Measurements from ENCODE around the gene KLHL22.

KLHL22 gene

DNA sequence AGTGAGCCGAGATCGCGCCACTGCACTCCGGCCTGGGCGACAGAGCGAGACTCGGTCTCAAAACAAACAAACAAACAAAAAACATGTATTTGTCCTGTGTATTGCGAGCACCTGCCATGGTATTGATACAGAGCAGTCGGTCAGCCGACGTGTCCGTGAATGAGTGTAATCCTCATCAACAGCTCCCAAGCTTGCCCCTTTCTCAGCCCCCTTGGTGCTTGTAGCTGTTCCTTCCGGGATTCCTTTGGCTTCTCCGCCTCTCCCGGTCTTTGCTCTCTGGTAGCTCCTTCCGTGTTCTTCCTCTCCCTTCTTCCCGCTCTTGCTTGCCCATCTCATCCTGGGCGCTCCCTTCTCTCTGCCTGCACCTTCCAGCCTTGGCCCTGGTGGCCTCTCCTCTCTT, 90.7 kb downstream of the KLHL22 start:
- H3K9ac ChIP-seq (ENCODE audit: low read depth, low read length), result no peak overlapping the region
- H3K27ac ChIP-seq (ENCODE audit: low read length), result no peak overlapping the region
- no peak overlapping the region for H3K4me2 ChIP-seq (ENCODE audit: insufficient read depth, low read length)
- peaks cover 28% of the 10 kb centered on the region for H4K20me1 ChIP-seq (ENCODE audit: insufficient read depth, low read length)
- no peak for TF ChIP-seq EZH2 (IDR thresholded peaks at IDR 0.05; ENCODE audit: borderline replicate concordance, low read depth, low read length, severe bottlenecking)
- TF ChIP-seq, protein P1, sequence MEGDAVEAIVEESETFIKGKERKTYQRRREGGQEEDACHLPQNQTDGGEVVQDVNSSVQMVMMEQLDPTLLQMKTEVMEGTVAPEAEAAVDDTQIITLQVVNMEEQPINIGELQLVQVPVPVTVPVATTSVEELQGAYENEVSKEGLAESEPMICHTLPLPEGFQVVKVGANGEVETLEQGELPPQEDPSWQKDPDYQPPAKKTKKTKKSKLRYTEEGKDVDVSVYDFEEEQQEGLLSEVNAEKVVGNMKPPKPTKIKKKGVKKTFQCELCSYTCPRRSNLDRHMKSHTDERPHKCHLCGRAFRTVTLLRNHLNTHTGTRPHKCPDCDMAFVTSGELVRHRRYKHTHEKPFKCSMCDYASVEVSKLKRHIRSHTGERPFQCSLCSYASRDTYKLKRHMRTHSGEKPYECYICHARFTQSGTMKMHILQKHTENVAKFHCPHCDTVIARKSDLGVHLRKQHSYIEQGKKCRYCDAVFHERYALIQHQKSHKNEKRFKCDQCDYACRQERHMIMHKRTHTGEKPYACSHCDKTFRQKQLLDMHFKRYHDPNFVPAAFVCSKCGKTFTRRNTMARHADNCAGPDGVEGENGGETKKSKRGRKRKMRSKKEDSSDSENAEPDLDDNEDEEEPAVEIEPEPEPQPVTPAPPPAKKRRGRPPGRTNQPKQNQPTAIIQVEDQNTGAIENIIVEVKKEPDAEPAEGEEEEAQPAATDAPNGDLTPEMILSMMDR (IDR thresholded peaks at IDR 0.05; ENCODE audit: borderline replicate concordance, extremely low read depth, low read length, poor library complexity, severe bottlenecking), result no peak
- peaks cover 77% of the 10 kb centered on the region for H3K36me3 ChIP-seq (ENCODE audit: insufficient read depth, low read length)
- no peak overlapping the region for H3K4me3 ChIP-seq (ENCODE audit: low read depth in 1 of 2, low read length in 2 of 2)
- no peaks in the 10 kb centered on the region for H3K9me3 ChIP-seq (ENCODE audit: insufficient read depth, low read length, severe bottlenecking)
- ATAC-seq (ENCODE audit: insufficient read depth, low read depth) (no peak), DNase-seq (no peak)
- H2AFZ ChIP-seq (ENCODE audit: low read depth, low read length), result no peak overlapping the region
- no peaks in the 10 kb centered on the region for H3K4me1 ChIP-seq (ENCODE audit: insufficient read depth, low read length)
- H3K79me2 ChIP-seq (ENCODE audit: insufficient read depth, low read length), result peaks cover 13% of the 10 kb centered on the region
- no peaks in the 10 kb centered on the region for H3K27me3 ChIP-seq (ENCODE audit: insufficient read depth, low read length, poor library complexity)

DNA sequence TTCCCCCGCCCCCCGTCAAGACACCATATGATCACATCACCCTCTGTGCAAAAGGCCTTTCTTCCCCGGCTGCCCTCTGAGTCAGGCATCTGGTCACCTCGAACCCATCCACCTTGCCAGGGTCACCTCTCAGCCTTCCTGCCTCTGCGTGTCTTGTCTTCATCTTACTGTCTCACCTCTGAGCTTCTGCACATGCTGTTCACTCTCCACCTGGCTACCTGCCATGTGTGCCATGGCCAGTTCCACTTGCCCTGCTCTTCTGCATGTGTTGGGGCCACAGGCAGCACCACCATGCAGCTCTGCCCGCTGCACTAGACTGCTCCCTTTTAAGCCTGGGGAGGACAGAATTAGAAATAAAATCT, 91.8 kb downstream of the KLHL22 start:
- Histone ChIP-seq H4K20me1 (ENCODE audit: insufficient read depth, low read length) (peaks cover 31% of the 10 kb centered on the region), H3K9me3 (ENCODE audit: insufficient read depth, low read length, severe bottlenecking) (no peaks in the 10 kb centered on the region), H3K4me3 (ENCODE audit: low read depth in 1 of 2, low read length in 2 of 2) (no peak overlapping the region), H3K27me3 (ENCODE audit: insufficient read depth, low read length, poor library complexity) (no peaks in the 10 kb centered on the region), H3K4me2 (ENCODE audit: insufficient read depth, low read length) (no peak overlapping the region), H3K36me3 (ENCODE audit: insufficient read depth, low read length) (peaks cover 79% of the 10 kb centered on the region), H3K79me2 (ENCODE audit: insufficient read depth, low read length) (peaks cover 19% of the 10 kb centered on the region), H2AFZ (ENCODE audit: low read depth, low read length) (no peak overlapping the region), H3K9ac (ENCODE audit: low read depth, low read length) (no peak overlapping the region), H3K4me1 (ENCODE audit: insufficient read depth, low read length) (no peaks in the 10 kb centered on the region), H3K27ac (ENCODE audit: low read length) (no peak overlapping the region)
- TF ChIP-seq, protein P1 (IDR thresholded peaks at IDR 0.05; ENCODE audit: borderline replicate concordance, extremely low read depth, low read length, poor library complexity, severe bottlenecking), result no peak
- TF ChIP-seq EZH2 (IDR thresholded peaks at IDR 0.05; ENCODE audit: borderline replicate concordance, low read depth, low read length, severe bottlenecking), result no peak
- DNase-seq (no peak), ATAC-seq (ENCODE audit: insufficient read depth, low read depth) (no peak)

GRCh38 chr22:20402960-20403778, 92.4 kb downstream of the KLHL22 start:
- no peaks in the 10 kb centered on the region for H3K9me3 ChIP-seq (ENCODE audit: insufficient read depth, low read length, severe bottlenecking)
- H3K27ac ChIP-seq (ENCODE audit: low read length), result no peak overlapping the region
- H3K4me3 ChIP-seq (ENCODE audit: low read depth in 1 of 2, low read length in 2 of 2), result no peak overlapping the region
- peaks cover 79% of the 10 kb centered on the region for H3K36me3 ChIP-seq (ENCODE audit: insufficient read depth, low read length)
- no peak overlapping the region for H2AFZ ChIP-seq (ENCODE audit: low read depth, low read length)
- TF ChIP-seq EZH2 (IDR thresholded peaks at IDR 0.05; ENCODE audit: borderline replicate concordance, low read depth, low read length, severe bottlenecking), result no peak
- TF ChIP-seq, protein P1 (IDR thresholded peaks at IDR 0.05; ENCODE audit: borderline replicate concordance, extremely low read depth, low read length, poor library complexity, severe bottlenecking), result no peak
- H3K9ac ChIP-seq (ENCODE audit: low read depth, low read length), result no peak overlapping the region
- H3K4me2 ChIP-seq (ENCODE audit: insufficient read depth, low read length), result no peak overlapping the region
- DNase-seq (no peak), ATAC-seq (ENCODE audit: insufficient read depth, low read depth) (no peak)
- peaks cover 31% of the 10 kb centered on the region for H4K20me1 ChIP-seq (ENCODE audit: insufficient read depth, low read length)
- H3K4me1 ChIP-seq (ENCODE audit: insufficient read depth, low read length), result no peaks in the 10 kb centered on the region
- H3K79me2 ChIP-seq (ENCODE audit: insufficient read depth, low read length), result peaks cover 25% of the 10 kb centered on the region
- no peaks in the 10 kb centered on the region for H3K27me3 ChIP-seq (ENCODE audit: insufficient read depth, low read length, poor library complexity)

Data from DND-41 (cell line).